Raji (cell line): ENCODE data around the gene PKHD1.

Source experiments
- POLR2A ChIP-seq: IDR thresholded peaks from 2 replicates; pipeline ENCODE4 v1.6.1; 2011; ENCODE audit warnings: low read depth, low read length, control low read depth; ENCODE audit not compliant: insufficient read depth

PKHD1 gene

GRCh38 chr6:52087498-52087999 is at the start of gene PKHD1:
PKHD1 (minus strand) TSS chr6:52087613; CDS start chr6:52084933, 2,680 bp downstream.
- no peak for TF ChIP-seq POLR2A

GRCh38 chr6:52136934-52137467 is 49.6 kb upstream of the PKHD1 start:
- TF ChIP-seq POLR2A, result no peak

GRCh38 chr6:52136055-52136454 is 48.6 kb upstream of the PKHD1 start:
- no peak for TF ChIP-seq POLR2A

GRCh38 chr6:52135217-52135616 is 47.8 kb upstream of the PKHD1 start:
- TF ChIP-seq POLR2A, result no peak

GRCh38 chr6:52134011-52134410 is 46.6 kb upstream of the PKHD1 start:
- no peak for TF ChIP-seq POLR2A

- TF ChIP-seq POLR2A, result no peak
Observed at GRCh38 chr6:52133324-52133723, 45.9 kb upstream of the PKHD1 start.

GRCh38 chr6:52132292-52132691 is 44.9 kb upstream of the PKHD1 start:
- TF ChIP-seq POLR2A, result no peak

GRCh38 chr6:52130440-52130839 is 43.0 kb upstream of the PKHD1 start:
- no peak for TF ChIP-seq POLR2A

GRCh38 chr6:52127957-52128356 is 40.5 kb upstream of the PKHD1 start:
- TF ChIP-seq POLR2A, result no peak

GRCh38 chr6:52126231-52126630 is 38.8 kb upstream of the PKHD1 start:
- TF ChIP-seq POLR2A, result no peak

GRCh38 chr6:52125572-52125971 is 38.2 kb upstream of the PKHD1 start:
- TF ChIP-seq POLR2A, result no peak

GRCh38 chr6:52125139-52125538 is 37.7 kb upstream of the PKHD1 start:
- no peak for TF ChIP-seq POLR2A

- no peak for TF ChIP-seq POLR2A
Observed at GRCh38 chr6:52124126-52125121, 37.0 kb upstream of the PKHD1 start.

- no peak for TF ChIP-seq POLR2A
Observed at GRCh38 chr6:52123251-52123650, 35.8 kb upstream of the PKHD1 start.

GRCh38 chr6:52117352-52117751 is 29.9 kb upstream of the PKHD1 start:
- TF ChIP-seq POLR2A, result no peak

GRCh38 chr6:52116605-52116948 is 29.2 kb upstream of the PKHD1 start:
- no peak for TF ChIP-seq POLR2A

- TF ChIP-seq POLR2A, result no peak
Observed at GRCh38 chr6:52115891-52116604, 28.6 kb upstream of the PKHD1 start.
